Fibroblast of skin of back (primary cell): ENCODE results near the gene SNX9.

Experiments used
- DNase-seq: peaks from one replicate; pipeline ENCODE4 v3.0.0-alpha.2; 2013

Gene SNX9

DNA sequence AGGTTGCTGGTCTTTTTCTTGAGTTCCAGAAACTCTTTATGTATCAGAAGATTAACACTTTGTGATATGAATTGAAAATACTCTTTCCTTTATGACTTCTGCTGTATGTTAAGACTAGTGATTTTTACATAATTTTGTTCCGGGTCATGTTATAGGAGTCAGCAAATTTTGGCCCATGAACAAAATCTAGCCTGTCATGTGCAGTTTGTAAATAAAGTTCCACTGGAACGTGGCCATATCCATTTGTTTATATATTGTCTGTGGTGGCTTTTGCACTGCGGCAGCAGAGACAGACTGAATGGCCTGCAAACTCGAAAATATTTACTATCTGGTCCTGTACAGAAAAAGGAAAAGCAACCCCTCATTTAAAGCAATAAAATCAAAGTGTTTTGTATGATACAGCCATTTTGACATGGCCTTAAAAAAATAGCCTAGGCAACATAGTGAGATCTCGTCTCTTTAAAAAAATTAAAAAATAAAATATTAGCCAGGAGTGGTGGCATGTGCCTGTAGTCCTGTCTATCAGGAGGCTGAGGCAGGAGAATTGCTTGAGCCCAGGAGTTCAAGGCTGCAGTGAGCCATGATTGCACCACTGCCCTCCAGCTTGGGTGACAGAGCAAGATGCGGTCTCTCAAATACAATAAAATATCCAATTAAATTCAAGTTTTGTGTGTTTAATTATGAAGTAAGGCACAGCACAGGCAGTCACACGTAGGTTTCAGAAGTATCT lies 36.9 kb downstream of the SNX9 start:
- DNase-seq = no peak

DNA sequence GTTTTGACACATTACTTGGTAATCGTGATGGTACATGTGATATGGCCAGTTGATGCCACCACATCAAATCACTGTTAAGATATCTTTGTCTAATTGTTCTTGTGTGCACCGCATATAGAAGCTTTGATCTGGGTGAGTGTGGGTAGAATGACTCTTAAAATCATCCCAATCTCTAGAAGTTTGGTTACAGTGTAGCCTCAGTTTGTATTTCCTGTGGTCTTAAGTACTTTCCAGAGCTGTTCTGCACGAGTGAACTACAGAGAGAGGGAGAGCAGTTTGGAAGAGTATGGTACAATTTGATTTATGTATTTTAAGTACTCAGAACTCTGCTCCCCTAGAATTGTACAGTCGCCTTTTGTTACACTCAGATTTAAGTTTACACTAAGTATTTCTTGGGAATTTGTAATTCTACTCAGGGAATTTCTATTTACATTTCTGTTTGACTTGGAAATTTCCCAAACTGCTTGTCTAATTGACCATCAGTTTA lies 37.5 kb downstream of the SNX9 start:
- DNase-seq = peak; percentile 44

DNA sequence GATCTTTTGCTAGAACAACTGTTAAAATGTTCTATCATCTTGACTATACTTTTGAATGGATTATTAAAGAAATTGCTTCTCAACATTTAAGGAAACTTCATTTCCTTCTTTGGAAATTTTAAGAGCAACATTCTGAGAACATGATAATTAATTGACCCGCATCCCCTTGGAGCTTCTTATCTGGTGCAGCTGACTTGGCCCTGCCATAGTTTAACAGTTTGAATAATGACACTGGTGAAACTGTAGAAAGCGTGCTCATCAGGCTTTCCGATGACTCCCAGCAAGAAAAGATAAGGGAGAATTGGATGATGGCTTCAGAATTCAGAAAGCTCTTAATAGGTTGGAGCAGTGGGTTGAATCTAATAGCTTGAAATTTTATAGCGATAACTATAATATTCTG lies 38.1 kb downstream of the SNX9 start:
- no peak for DNase-seq

GRCh38 chr6:157861814-157862213 lies 38.8 kb downstream of the SNX9 start:
- DNase-seq = peak; percentile 48

DNA sequence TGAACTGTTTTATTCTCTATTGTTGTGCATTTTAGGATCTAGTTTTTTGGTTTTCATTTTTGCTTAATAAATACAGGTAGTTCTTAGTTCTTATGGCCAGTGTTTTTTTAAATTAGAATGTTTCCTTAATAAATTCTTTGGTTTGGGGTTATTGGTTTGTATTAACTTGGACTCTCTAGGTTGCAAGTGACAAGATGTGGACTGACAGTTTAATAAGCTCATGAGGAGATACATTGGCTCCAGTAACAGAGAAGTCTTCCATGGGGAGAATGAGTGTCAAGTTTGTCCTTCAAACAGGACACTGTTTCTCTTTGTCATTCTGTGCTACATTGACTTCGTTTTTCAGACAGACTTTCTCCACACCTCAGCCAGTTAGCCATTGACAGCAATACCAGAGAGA lies 39.7 kb downstream of the SNX9 start:
- no peak for DNase-seq

- DNase-seq = no peak
Observed at GRCh38 chr6:157864185-157864761, 41.2 kb downstream of the SNX9 start.

GRCh38 chr6:157865249-157865648 lies 42.2 kb downstream of the SNX9 start:
- no peak for DNase-seq

DNA sequence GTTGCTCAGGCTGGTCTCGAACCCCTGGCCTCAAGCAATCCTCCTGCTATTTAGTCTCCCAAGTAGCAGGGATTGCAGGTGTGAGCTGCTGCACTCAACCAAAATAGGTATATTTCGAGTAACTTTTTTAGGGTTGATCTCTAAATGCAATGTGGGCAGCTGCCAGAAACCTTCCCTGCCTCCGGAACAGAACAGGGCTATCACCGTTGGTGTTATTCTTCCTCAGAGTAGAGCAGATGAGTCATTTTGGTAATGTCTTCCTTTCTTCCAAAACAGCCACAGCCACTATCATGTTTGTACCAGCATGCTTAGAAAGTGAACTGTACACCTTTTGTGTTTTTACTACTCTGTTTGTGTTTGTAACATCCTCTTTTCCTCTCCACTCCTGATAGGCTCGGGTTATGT lies 44.1 kb downstream of the SNX9 start:
- peak; percentile 59 for DNase-seq

- peak; percentile 22 for DNase-seq
Observed at GRCh38 chr6:157867981-157868380, 44.9 kb downstream of the SNX9 start.

DNA sequence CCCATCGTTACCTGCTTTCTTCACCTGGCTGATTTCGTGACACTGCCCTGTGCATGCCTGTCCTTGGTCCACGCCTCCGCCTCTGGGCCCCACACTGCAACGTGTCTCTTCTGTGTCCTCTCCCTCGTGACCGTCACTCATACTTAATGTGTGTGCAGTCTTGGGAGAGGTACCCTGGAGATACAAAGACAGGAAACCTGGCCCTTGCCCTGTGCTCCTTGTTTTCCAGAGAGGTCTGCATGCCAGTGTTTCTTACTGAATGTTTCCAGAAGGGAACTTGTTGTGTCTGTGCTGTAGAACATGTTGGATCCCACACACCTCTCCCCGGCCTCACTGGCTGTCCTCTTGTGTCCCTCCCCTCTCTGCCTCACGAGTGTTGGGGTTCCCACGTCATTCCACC lies 45.8 kb downstream of the SNX9 start:
- no peak for DNase-seq

- no peak for DNase-seq
Observed at GRCh38 chr6:157869673-157870302, 46.7 kb downstream of the SNX9 start.

GRCh38 chr6:157873735-157874344 lies 50.8 kb downstream of the SNX9 start:
- DNase-seq = peak; percentile 63

DNA sequence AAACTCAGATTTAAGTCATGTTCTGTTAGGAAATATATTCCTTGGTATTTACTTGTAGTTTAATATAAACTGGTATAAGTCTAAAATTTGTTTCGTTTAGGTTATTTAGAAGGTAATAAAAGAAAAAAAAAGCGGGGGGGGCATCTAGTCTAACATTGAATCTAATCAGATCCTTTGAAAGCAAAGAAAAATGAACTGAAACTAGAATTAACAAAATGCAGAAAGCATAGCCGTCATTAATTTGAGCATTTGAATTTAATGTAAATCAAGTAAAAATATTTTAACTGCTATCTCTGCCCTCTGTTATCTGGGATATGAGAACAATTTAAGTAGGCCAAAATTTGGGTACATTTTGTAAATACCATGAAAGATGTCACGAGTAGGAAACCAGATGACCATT lies 54.1 kb downstream of the SNX9 start:
- DNase-seq = no peak

GRCh38 chr6:157877573-157878438 lies 54.8 kb downstream of the SNX9 start:
- DNase-seq = no peak

DNA sequence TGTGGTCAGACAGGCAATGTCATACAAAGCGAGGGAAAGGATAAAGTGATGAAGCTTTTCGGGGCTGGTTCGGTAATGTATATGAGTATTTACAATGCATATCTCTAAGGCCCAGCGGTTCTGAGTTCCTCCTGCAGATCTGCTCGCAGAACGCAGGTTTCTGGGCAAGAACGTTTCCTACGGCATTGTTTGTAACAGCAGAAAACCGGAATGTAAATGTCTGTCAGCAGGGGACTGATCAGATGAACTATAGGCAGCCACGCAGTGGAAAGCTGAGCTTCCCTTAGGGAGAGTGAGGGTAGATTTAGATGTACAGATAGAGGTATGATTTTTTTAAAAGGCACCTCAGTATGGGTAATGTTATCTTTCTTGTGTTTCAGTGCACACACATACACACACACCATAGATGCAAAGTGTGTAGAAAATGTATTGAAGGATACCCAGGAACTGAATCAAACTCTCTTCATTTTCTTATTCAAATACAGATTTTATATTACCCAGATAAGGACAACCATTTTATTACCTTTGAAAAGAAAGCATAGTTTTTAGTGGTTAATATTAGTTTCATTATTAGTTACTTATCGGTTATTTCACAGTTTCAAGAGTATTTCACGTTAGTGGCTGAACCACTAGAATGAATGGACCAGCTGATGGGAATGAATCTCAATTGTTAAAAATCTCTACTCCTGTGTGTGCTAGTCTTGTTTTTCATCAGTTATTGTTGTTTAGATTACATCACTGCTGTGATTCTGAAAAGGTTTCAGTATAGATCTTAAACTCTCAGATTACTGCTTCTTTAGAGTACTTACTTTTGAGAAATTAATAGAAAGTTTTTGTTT lies 56.2 kb downstream of the SNX9 start:
- DNase-seq = no peak

DNA sequence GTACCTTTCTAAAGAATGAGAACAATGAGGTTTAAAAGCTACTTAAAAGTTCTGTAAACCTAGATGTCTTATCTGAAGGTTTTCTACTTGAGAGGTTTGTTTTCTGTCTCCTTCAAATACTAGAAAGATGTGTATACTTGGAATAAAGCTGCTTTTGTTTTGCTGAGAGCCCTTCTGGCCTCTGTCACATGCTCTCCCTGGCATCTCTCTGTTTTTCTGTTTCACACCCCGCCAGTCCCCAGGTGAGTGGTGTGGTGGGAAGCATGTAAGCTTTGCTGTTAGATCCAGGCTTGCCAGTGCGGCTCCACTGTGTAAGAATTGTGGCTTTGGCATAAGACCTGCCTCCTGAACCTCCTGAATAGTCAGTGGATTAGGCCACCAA lies 56.8 kb downstream of the SNX9 start:
- no peak for DNase-seq

DNA sequence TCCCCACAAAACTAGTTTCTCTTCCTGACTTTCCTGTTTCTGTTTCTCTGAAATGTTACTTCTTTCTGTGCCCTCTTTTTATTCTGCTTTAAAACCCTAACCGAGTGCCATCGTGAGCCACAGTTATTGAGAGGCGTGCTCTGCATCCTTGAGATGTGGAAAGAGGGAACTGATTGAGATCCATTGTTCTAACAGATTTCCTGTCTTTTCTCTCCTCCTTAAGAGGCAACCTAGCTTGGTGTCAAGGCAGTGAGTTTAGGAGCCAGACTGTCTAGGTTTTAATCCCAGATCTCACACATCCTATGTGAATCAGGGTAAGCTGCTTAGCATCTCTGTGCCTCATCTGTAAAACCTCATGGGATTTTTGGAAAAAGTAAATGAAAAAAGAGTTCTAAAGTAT lies 57.5 kb downstream of the SNX9 start:
- DNase-seq = no peak

DNA sequence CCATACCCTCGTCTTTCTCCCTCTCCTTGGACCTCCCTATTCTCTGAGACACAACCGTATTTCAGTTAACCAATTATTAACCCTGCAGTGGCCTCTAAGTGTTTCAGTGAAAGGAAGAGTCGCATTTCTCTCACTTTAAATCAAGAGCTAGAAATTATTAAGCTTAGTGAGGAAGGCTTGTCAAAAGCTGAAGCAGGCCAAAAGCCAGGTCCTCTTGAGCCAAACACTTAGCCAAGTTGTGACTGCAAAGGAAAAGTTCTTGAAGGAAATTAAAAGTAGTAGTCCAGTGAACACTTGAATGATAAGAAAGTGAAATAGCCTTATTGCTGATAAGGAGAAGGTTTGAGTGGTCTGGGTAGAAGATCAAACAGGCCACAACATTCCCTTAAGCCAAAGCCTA lies 58.3 kb downstream of the SNX9 start:
- DNase-seq = no peak

DNA sequence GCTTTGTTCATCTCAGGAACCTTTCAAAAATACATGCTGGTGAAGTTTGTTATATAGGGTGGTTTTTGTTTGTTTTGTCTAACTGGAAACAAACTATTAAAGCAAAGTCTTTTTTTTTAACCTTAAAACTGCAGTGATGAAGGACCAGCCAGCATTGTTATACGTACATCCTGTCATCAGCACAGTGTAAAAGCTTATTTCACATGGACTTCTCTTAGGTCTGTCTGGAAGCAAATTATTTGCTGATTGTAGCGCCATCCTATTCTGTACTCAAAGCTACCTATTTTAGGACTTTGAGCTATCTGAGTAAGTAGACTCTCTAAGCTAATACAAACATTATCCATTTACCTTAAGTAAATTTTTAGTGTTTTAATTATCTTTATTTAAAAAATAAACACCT lies 61.7 kb downstream of the SNX9 start:
- no peak for DNase-seq

DNA sequence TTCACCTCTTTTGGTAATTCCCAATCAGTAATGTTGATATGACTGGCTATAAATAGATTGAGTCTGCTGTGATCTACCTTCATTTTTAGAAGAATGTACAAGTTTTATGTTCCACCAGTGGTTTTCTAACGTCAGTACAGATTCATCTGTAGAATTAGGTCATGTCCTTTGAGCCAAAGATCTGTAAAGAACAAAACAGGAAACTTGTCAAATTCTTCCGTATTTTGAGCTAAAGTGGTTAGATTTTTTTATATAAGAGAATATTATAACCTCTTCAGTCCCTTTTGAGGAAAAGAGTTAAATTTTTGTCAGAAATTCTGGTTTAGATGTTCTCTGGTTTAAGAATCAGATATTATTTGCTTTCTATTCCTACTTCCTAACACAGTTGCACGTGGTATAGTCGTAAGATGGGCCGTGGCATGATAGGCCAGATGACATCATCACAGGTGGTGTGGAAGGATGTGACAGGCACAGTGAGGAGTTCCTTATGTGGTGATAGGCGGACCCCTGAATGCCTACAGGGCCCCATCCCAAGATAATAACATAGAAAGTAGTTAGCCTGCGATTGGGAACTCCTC lies 62.3 kb downstream of the SNX9 start:
- DNase-seq = no peak

DNA sequence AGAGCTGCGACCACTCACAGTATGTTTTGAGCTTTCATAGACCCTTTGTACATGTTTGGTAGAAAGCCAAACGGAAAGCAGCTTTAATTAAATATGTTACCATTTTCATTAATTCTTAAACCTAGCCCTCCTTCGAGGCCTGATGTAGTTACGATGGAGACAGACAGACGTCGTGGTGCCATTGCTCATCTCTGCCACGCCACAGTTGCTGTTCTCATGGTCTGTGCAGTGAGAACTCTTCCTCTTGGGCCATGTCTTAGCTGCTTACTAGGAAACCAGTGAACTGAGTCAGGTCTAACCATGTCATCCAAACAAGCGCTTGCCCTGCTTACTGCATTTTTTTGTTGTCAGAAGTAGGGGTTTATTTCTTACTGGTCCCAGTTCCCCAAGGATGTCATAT lies 62.8 kb downstream of the SNX9 start:
- no peak for DNase-seq
